OCI-LY3 (cell line): ENCODE results near the gene BZW1.

Experiments used
- H2AFZ ChIP-seq: fragments of 200-600, 300-600 bp; shearing (Covaris generic); 2 replicates; pipeline ENCODE4 v1.6.0; 2014; ENCODE audit warnings: antibody characterized with exemption, low read depth, low read length
- H3K27ac ChIP-seq: fragments of 200-600, 300-600 bp; sonication (generic); 2 replicates; pipeline ENCODE4 v1.5.1; 2014; ENCODE audit warnings: mild to moderate bottlenecking, low read length, moderate library complexity, mixed read lengths
- H3K27me3 ChIP-seq: fragments of 200-600, 300-600 bp; sonication (generic); 2 replicates; pipeline ENCODE4 v1.6.1; 2014; ENCODE audit warnings: low read depth, low read length, mixed read lengths
- H3K36me3 ChIP-seq: fragments of 200-600, 300-600 bp; sonication (generic); replicated peaks from 2 replicates; pipeline ENCODE3; 2014; ENCODE audit warnings: low read depth, low read length, mixed read lengths
- H3K4me1 ChIP-seq: fragments of 300-600, 200-600 bp; sonication (generic); 2 replicates; pipeline ENCODE4 v1.6.1; 2014; ENCODE audit warnings: low read length, mixed read lengths
- H3K4me2 ChIP-seq: fragments of 200-600, 300-600 bp; sonication (generic); 2 replicates; pipeline ENCODE4 v1.6.1; 2014; ENCODE audit warnings: low read length, mixed read lengths
- H3K4me3 ChIP-seq: fragments of 300-600, 200-600 bp; sonication (generic); 2 replicates; pipeline ENCODE4 v1.5.1; 2014; ENCODE audit warnings: antibody characterized with exemption, mild to moderate bottlenecking, low read length, moderate library complexity
- H3K79me2 ChIP-seq: fragments of 300-600, 200-600 bp; shearing (Covaris generic); 2 replicates; pipeline ENCODE4 v1.6.1; 2014; ENCODE audit warnings: mild to moderate bottlenecking, low read length, mixed read lengths
- H3K9ac ChIP-seq: fragments of 300-600, 200-600 bp; shearing (Covaris generic); 2 replicates; pipeline ENCODE4 v1.6.0; 2014; ENCODE audit warnings: mild to moderate bottlenecking, low read length, moderate library complexity
- H3K9me3 ChIP-seq: fragments of 200-600, 300-600 bp; shearing (Covaris generic); 2 replicates; pipeline ENCODE4 v1.6.1; 2014; ENCODE audit warnings: low read length, mixed read lengths; ENCODE audit not compliant: insufficient read depth
- H4K20me1 ChIP-seq: fragments of 200-600, 300-600 bp; sonication (generic); 2 replicates; pipeline ENCODE4 v1.6.1; 2016; ENCODE audit warnings: low read length, mixed read lengths; ENCODE audit not compliant: insufficient read depth
- CTCF ChIP-seq: fragments of 200-600, 300-600 bp; sonication (generic); IDR thresholded peaks from 2 replicates; pipeline ENCODE4 v1.5.1; 2014; ENCODE audit warnings: antibody characterized with exemption, low read length, low read depth
- EZH2phosphoT487 ChIP-seq: fragments of 200-600 bp; shearing (Covaris generic); IDR thresholded peaks from 2 replicates; pipeline ENCODE4 v1.6.1; 2018; ENCODE audit warnings: antibody characterized with exemption, mixed run types, low read depth

Gene BZW1

GRCh38 chr2:200829258-200829655 lies 17.5 kb downstream of the BZW1 start:
- no peak overlapping the region for H3K4me2 ChIP-seq
- no peak overlapping the region for H3K9ac ChIP-seq
- H3K4me1 ChIP-seq: no peaks in the 10 kb centered on the region
- H3K79me2 ChIP-seq: no peaks in the 10 kb centered on the region
- H3K27me3 ChIP-seq: no peaks in the 10 kb centered on the region
- peaks cover 3% of the 10 kb centered on the region for H3K36me3 ChIP-seq
- H3K27ac ChIP-seq: no peak overlapping the region
- no peak for TF ChIP-seq CTCF
- TF ChIP-seq EZH2phosphoT487: no peak
- H3K4me3 ChIP-seq: no peak overlapping the region
- H4K20me1 ChIP-seq: no peaks in the 10 kb centered on the region
- H2AFZ ChIP-seq: no peak overlapping the region
- H3K9me3 ChIP-seq: no peaks in the 10 kb centered on the region

- Histone ChIP-seq H3K9me3 (no peaks in the 10 kb centered on the region), H3K4me3 (no peak overlapping the region), H3K79me2 (no peaks in the 10 kb centered on the region), H4K20me1 (no peaks in the 10 kb centered on the region), H3K9ac (no peak overlapping the region), H3K27ac (no peak overlapping the region), H3K27me3 (no peaks in the 10 kb centered on the region), H3K4me2 (no peak overlapping the region), H3K4me1 (no peaks in the 10 kb centered on the region), H2AFZ (no peak overlapping the region), H3K36me3 (no peaks in the 10 kb centered on the region)
- TF ChIP-seq CTCF: no peak
- TF ChIP-seq EZH2phosphoT487: no peak
These were observed 23.0 kb downstream of the BZW1 start for GRCh38 chr2:200834701-200835100.

DNA sequence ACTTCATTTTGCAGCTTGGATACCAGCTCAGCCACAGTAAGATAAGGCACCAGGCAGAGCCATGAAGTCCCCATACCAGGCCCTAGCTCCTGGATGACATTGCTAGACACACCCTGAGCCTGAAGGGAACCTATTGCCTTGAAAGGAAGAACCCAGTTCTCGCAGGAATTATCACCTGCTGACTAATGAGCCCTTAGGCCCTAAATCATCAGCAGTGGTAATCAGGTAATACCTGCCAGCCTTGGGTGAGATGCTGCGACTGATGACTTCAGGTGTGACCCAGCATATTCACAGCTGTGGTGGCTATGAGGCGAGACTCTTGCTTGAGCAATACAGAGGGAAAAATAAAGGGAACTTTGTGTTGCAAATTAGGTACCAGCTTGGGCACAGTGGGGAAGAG lies 27.8 kb downstream of the BZW1 start:
- H3K9me3 ChIP-seq: no peaks in the 10 kb centered on the region
- no peak overlapping the region for H3K27ac ChIP-seq
- no peaks in the 10 kb centered on the region for H3K27me3 ChIP-seq
- H3K36me3 ChIP-seq: no peaks in the 10 kb centered on the region
- TF ChIP-seq EZH2phosphoT487 (no peak), CTCF (no peak)
- no peak overlapping the region for H3K4me2 ChIP-seq
- H2AFZ ChIP-seq: no peak overlapping the region
- H3K9ac ChIP-seq: no peak overlapping the region
- no peaks in the 10 kb centered on the region for H3K4me1 ChIP-seq
- H4K20me1 ChIP-seq: no peaks in the 10 kb centered on the region
- no peaks in the 10 kb centered on the region for H3K79me2 ChIP-seq
- H3K4me3 ChIP-seq: no peak overlapping the region

GRCh38 chr2:200843993-200844948 lies 32.6 kb downstream of the BZW1 start:
- no peaks in the 10 kb centered on the region for H4K20me1 ChIP-seq
- H3K4me1 ChIP-seq: no peaks in the 10 kb centered on the region
- H3K36me3 ChIP-seq: no peaks in the 10 kb centered on the region
- H2AFZ ChIP-seq: no peak overlapping the region
- H3K9me3 ChIP-seq: no peaks in the 10 kb centered on the region
- TF ChIP-seq CTCF (no peak), EZH2phosphoT487 (no peak)
- no peak overlapping the region for H3K4me2 ChIP-seq
- H3K79me2 ChIP-seq: no peaks in the 10 kb centered on the region
- H3K27me3 ChIP-seq: no peaks in the 10 kb centered on the region
- H3K27ac ChIP-seq: no peak overlapping the region
- H3K4me3 ChIP-seq: no peak overlapping the region
- H3K9ac ChIP-seq: no peak overlapping the region
